SH-SY5Y (cell line): ENCODE results near the gene FLVCR1.

Source experiments
- GATA2 ChIP-seq: IDR thresholded peaks from 2 replicates; pipeline ENCODE4 v1.6.1; 2011; ENCODE audit warnings: mild to moderate bottlenecking, low read depth, low read length
- GATA3 ChIP-seq: IDR thresholded peaks from 2 replicates; pipeline ENCODE4 v1.6.1; 2011; ENCODE audit warnings: low read depth, mild to moderate bottlenecking, low read length, moderate library complexity

DNA sequence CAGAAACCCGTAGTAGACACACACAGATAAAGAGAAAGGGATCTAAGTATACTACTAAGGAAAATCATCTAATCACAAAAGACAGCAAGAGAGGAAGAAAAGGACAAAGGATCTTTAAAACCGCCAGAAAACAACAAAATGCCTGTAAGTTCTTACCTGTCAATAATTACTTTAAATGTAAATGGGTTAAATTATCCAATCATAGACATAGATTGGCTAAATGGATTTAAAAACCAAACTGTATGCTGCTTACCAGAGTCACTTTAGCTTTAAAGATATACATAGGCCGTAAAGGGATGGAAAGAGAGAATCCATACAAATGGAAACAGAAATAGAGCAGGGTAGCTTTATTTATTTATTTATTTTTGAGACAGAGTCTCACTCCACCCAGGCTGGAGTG lies 44.0 kb downstream of the FLVCR1 start:
- TF ChIP-seq GATA2 (no peak), GATA3 (no peak)
